Subcutaneous abdominal adipose tissue (tissue), 5 donors: Measurements from ENCODE around the gene RTL9.

Experiments
- H3K27ac ChIP-seq: one replicate; pipeline ENCODE4 v1.7.0; 2013; ENCODE audit warnings: low read depth, mild to moderate bottlenecking, inconsistent platforms, low read length, moderate library complexity
- H3K27me3 ChIP-seq, 5 donors: one replicate each; pipeline ENCODE4 v1.7.0; 2013; ENCODE audit warnings: low read length in 5 of 5, inconsistent platforms in 1 of 5; ENCODE audit not compliant: control insufficient read depth in 5 of 5, insufficient read depth in 4 of 5
- H3K36me3 ChIP-seq, 5 donors: one replicate each; pipeline ENCODE4 v1.7.0; 2013; ENCODE audit warnings: low read length in 5 of 5; ENCODE audit not compliant: control insufficient read depth in 5 of 5, insufficient read depth in 5 of 5
- H3K4me1 ChIP-seq, 5 donors: one replicate each; pipeline ENCODE4 v1.7.0; 2013; ENCODE audit warnings: low read length in 5 of 5, mild to moderate bottlenecking in 3 of 5, moderate library complexity in 1 of 5; ENCODE audit not compliant: control insufficient read depth in 5 of 5, insufficient read depth in 5 of 5
- H3K4me3 ChIP-seq, 5 donors: one replicate each; pipeline ENCODE4 v1.7.0; 2013; ENCODE audit warnings: low read length in 5 of 5, low read depth in 1 of 5
- H3K9ac ChIP-seq, 5 donors: one replicate each; pipeline ENCODE4 v1.7.0; 2013; ENCODE audit warnings: low read length in 5 of 5, mild to moderate bottlenecking in 4 of 5, moderate library complexity in 3 of 5
- H3K9me3 ChIP-seq, 5 donors: one replicate each; pipeline ENCODE4 v1.7.0; 2013; ENCODE audit warnings: low read length in 5 of 5; ENCODE audit not compliant: control insufficient read depth in 5 of 5
- donor health status: healthy.
- donor health status: healthy.
- donor health status: healthy.
- donor health status: healthy.
- donor health status: healthy.

The RTL9 gene

DNA sequence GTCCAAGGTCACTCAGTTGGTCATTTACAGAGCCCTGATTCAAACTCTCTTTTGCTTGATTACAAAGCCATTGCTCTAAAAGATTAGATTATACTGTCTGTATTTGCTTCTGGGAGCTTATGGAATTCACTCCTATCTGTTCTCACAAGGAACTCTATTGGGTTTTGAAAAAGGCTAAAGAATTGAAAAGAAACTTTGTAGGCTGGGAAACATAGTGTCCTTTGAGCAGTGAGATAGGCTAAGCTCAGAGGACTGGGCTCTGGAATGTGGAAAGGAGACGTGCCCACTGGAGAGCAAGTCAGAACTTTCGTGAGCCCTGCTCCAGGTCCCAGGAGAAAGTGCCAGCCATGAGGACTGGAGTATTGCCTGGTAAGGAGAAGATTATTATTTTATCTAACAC, at the start of gene RTL9:
Gene RTL9 (plus strand): TSS at position 301 of the 400 bp plus-strand sequence. CDS start 91,770 bp downstream, outside the sequence.
- no peak within 1 kb of the TSS for H3K27ac ChIP-seq
- H3K27me3 ChIP-seq, result peaks cover 0 to 3% (median 0%) of the 10 kb centered on the region in 5 donors
- H3K9ac ChIP-seq, result no peak within 1 kb of the TSS
- peaks cover 0 to 4% (median 0%) of the 10 kb centered on the region in 5 donors for H3K4me1 ChIP-seq
- no peaks in the 10 kb centered on the region for H3K9me3 ChIP-seq
- H3K36me3 ChIP-seq, result no peaks in the 10 kb centered on the region
- H3K4me3 ChIP-seq, result no peak within 1 kb of the TSS

DNA sequence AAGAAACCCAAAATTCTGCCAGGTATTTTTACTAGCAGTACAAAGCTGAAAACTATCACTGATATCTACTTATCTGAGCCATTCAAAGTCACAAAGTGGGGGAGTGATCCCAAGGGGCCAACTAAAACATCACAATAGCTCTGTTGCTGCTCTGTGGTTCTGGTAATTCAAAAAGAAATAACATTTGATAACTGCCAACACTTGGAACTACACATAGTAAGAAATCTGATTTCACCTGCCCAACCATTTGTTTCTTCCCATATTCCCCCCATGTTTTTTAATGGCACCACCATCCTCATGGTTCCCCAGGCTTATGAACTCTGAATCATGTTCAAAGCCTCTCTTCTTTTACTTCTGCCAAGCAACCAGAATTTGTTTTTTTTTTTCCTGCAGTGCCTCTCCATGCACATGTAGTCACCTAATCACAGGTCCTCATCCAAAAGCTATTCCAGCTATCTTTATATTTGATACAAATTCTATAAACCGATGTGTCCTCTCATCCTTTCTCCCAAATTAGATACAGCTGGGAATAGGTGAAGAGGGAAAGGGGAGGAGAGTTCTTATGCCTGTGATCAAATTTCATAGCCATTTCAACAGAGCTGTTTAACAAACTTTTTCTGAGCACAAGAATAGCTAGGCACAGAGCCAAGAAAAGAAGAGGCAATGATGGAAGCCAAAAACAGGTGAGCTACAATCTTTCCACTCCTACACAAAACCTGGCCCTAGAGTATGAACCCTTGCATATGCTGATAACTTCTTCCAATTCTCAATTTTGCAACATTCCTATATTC, 48.5 kb upstream of the RTL9 start:
- H3K36me3 ChIP-seq, result no peaks in the 10 kb centered on the region
- H3K27me3 ChIP-seq, result peaks cover 0 to 3% (median 0%) of the 10 kb centered on the region in 5 donors
- no peaks in the 10 kb centered on the region for H3K9me3 ChIP-seq
- H3K27ac ChIP-seq, result no peak overlapping the region
- H3K4me3 ChIP-seq, result no peak overlapping the region
- H3K4me1 ChIP-seq, result peaks cover 0 to 7% (median 4%) of the 10 kb centered on the region in 5 donors
- H3K9ac ChIP-seq, result no peak overlapping the region

DNA sequence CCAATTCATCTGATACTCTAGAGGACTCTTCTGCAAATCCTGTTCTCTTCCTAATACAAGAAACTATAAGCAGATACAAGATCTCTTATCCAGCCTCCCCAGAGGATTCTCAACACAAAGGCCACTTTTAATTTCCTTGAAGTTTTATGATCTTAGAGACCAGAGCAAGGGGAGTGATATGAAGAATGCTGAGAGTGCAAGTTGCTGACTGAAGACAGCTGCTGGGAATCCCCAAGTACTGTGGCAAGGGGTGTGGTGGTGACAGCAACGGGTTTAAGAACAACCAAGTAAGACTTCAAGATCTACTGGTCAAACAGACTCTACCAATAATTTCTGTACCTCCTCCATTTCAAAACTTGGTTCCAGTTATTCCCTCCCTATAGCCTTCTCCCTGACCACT, 47.8 kb upstream of the RTL9 start:
- Histone ChIP-seq H3K36me3 (no peaks in the 10 kb centered on the region), H3K9me3 (no peaks in the 10 kb centered on the region), H3K27ac (no peak overlapping the region), H3K9ac (no peak overlapping the region), H3K4me3 (no peak overlapping the region), H3K27me3 (peaks cover 0 to 3% (median 0%) of the 10 kb centered on the region in 5 donors), H3K4me1 (peaks cover 0 to 7% (median 4%) of the 10 kb centered on the region in 5 donors)

- Histone ChIP-seq H3K4me1 (peaks cover 0 to 10% (median 5%) of the 10 kb centered on the region in 5 donors), H3K27ac (no peak overlapping the region), H3K9me3 (no peaks in the 10 kb centered on the region), H3K36me3 (no peaks in the 10 kb centered on the region), H3K4me3 (no peak overlapping the region), H3K27me3 (peaks cover 0 to 3% (median 0%) of the 10 kb centered on the region in 5 donors), H3K9ac (no peak overlapping the region)
Measured at GRCh38 chrX:110311437-110312230, 47.0 kb upstream of the RTL9 start.

- H3K9me3 ChIP-seq, result no peaks in the 10 kb centered on the region
- H3K27me3 ChIP-seq, result no peaks in the 10 kb centered on the region
- H3K4me1 ChIP-seq, result peaks cover 0 to 9% (median 8%) of the 10 kb centered on the region in 5 donors
- no peak overlapping the region for H3K9ac ChIP-seq
- H3K27ac ChIP-seq, result no peak overlapping the region
- no peaks in the 10 kb centered on the region for H3K36me3 ChIP-seq
- H3K4me3 ChIP-seq, result no peak overlapping the region
Measured at GRCh38 chrX:110315551-110315950, 43.1 kb upstream of the RTL9 start.

DNA sequence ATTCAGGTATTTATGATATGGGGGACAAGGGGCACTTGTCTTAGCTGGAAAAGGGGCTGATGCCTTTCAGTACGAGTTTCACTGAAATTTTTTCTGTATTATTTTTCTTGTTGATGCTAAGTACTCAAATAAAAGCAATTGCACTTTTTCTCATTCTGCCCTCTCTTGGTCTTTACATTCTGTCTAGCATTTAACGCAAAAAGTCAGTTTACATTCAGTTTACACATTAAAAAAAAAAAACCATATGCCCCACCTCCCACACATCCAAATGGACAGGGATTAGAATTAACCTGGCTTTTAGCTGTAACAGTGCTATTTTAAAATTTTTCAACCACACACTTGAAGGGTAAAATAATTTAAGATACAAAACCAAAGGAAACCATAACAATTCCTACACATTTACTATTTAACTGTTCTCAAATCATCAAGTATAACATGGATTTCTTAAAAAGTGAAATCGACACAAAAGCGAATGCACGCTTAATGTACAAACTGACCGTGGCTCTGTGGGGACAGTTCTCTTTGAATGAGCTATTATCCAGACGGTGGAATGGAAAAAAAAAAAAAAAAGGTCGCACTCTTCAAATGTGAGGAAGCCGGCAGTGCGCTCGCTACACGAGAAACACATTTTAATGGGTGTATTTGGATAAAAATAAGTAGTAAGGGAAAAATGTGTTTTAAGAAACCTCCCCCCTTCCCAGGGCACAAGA, 42.1 kb upstream of the RTL9 start:
- Histone ChIP-seq H3K4me1 (peaks cover 0 to 6% (median 5%) of the 10 kb centered on the region in 5 donors), H3K36me3 (no peaks in the 10 kb centered on the region), H3K27ac (no peak overlapping the region), H3K9ac (peak overlapping the region in 3 of 5 donors; percentile 44 to 77 (median 71)), H3K27me3 (no peaks in the 10 kb centered on the region), H3K9me3 (no peaks in the 10 kb centered on the region), H3K4me3 (peak overlapping the region; percentile 71 to 90 (median 75))

DNA sequence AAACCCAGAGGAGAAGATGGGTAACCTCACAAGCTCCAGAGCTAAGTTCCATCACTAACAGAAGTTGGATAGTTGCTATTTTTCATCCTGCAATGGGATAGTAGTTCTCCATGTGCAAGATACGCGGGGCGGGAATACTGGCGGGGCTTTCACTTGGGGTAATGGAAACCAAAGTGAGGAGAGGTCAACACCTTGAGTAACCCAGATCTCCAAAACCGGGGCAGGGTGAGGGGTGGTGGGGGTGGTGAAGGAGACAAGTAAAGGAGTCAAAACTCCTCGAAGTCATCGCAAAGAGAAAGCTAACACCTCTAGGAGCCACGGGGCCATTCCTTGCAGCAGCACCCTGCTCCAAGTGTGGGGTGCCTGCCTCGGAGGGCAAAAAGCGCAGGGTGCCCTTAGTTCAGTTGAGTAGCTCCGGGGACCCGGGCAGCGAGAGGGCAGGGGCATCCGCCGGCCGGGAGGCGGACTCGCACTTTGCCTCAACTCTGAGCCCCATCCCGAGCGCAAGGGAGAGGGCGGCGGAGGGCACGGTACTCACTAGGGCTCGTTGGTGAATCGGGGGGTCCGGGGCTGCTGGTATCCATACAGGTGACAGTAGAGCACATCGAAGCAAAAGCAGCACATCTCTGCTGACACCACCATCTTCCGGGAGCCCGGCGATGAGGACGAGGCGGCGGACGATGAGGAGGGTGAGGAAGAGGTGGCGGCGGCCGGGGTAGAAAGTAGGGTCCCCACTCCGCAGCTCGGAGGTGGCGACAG, 41.4 kb upstream of the RTL9 start:
- H3K36me3 ChIP-seq, result no peaks in the 10 kb centered on the region
- H3K27me3 ChIP-seq, result no peaks in the 10 kb centered on the region
- no peaks in the 10 kb centered on the region for H3K9me3 ChIP-seq
- H3K9ac ChIP-seq, result peak overlapping the region in 4 of 5 donors; percentile 44 to 77 (median 66)
- peak overlapping the region; percentile 31 for H3K27ac ChIP-seq
- peak overlapping the region; percentile 71 to 90 (median 75) for H3K4me3 ChIP-seq
- peaks cover 0 to 6% (median 5%) of the 10 kb centered on the region in 5 donors for H3K4me1 ChIP-seq

GRCh38 chrX:110317820-110318663, 40.6 kb upstream of the RTL9 start, which contains the start of gene AMMECR1:
TSS of gene AMMECR1 (minus strand) at chrX:110318085. CDS start at chrX:110318071, 14 bp downstream.
- peaks cover 0 to 2% (median 0%) of the 10 kb centered on the region in 5 donors for H3K9me3 ChIP-seq
- peak within 1 kb of the TSS; percentile 31 for H3K27ac ChIP-seq
- H3K4me1 ChIP-seq, result peaks cover 0 to 6% (median 5%) of the 10 kb centered on the region in 5 donors
- H3K4me3 ChIP-seq, result peak within 1 kb of the TSS; percentile 73 to 90 (median 79)
- no peaks in the 10 kb centered on the region for H3K36me3 ChIP-seq
- H3K27me3 ChIP-seq, result no peaks in the 10 kb centered on the region
- peak within 1 kb of the TSS in 4 of 5 donors; percentile 44 to 79 (median 68) for H3K9ac ChIP-seq
